NCI-H446 (cell line): Measurements from ENCODE around the gene GJC1.

Experiments used
- DNase-seq, 2 experiments: peaks; one replicate each; lab custom pipeline; 2025; lab: John Stamatoyannopoulos, UW

GJC1 gene

GRCh38 chr17:44829523-44830358 lies at the start of gene GJC1:
Gene GJC1, minus strand, starts transcription at chr17:44830287. Its CDS starts 24,470 bp downstream, at chr17:44805817.
- DNase-seq, result peak in 1 of 2 experiments; percentile 35

- DNase-seq, result no peak
Observed at GRCh38 chr17:44879376-44879775, 49.3 kb upstream of the GJC1 start.

- DNase-seq, result peak; percentile 12 to 60
Observed at GRCh38 chr17:44878627-44879221, 48.6 kb upstream of the GJC1 start.

GRCh38 chr17:44877121-44877520 lies 47.0 kb upstream of the GJC1 start:
- no peak for DNase-seq

- DNase-seq, result no peak
Observed at GRCh38 chr17:44875761-44876160, 45.7 kb upstream of the GJC1 start.

- peak; percentile 76 to 92 for DNase-seq
Observed at GRCh38 chr17:44872131-44872768, 42.2 kb upstream of the GJC1 start.

GRCh38 chr17:44871556-44871955 lies 41.5 kb upstream of the GJC1 start:
- DNase-seq, result no peak

- DNase-seq, result no peak
Observed at GRCh38 chr17:44867841-44868240, 37.8 kb upstream of the GJC1 start.

- DNase-seq, result no peak
Observed at GRCh38 chr17:44865931-44866330, 35.8 kb upstream of the GJC1 start.

GRCh38 chr17:44865231-44865660 lies 35.2 kb upstream of the GJC1 start:
- peak; percentile 71 to 77 for DNase-seq

- DNase-seq, result no peak
Observed at GRCh38 chr17:44864831-44865230, 34.7 kb upstream of the GJC1 start.

GRCh38 chr17:44863061-44863918 lies 33.2 kb upstream of the GJC1 start:
- DNase-seq, result no peak

GRCh38 chr17:44862278-44862914 lies 32.3 kb upstream of the GJC1 start:
- no peak for DNase-seq

GRCh38 chr17:44859701-44860100 lies 29.6 kb upstream of the GJC1 start:
- DNase-seq, result no peak

- no peak for DNase-seq
Observed at GRCh38 chr17:44854192-44854591, 24.1 kb upstream of the GJC1 start.

- DNase-seq, result no peak
Observed at GRCh38 chr17:44850612-44851011, 20.5 kb upstream of the GJC1 start.

GRCh38 chr17:44850025-44850424 lies 19.9 kb upstream of the GJC1 start:
- no peak for DNase-seq

- DNase-seq, result no peak
Observed at GRCh38 chr17:44848961-44849489, 18.9 kb upstream of the GJC1 start.

GRCh38 chr17:44848257-44848795 lies 18.2 kb upstream of the GJC1 start:
- DNase-seq, result no peak

- DNase-seq, result peak in 1 of 2 experiments; percentile 3
Observed at GRCh38 chr17:44847586-44847985, 17.5 kb upstream of the GJC1 start, which contains the start of gene HIGD1B. Gene HIGD1B, plus strand, starts transcription at chr17:44847883. Its CDS starts 270 bp downstream, at chr17:44848153.

GRCh38 chr17:44846206-44846605 lies 16.1 kb upstream of the GJC1 start:
- DNase-seq, result no peak
